GM19240 (cell line): Measurements from ENCODE around the gene VSIG8.
"Not testable (repeated sequence)": the region's sequence is repeated elsewhere in the genome, so short reads cannot be mapped to it uniquely, and the experiment has no call there.

Experiments
- DNase-seq: peaks from one replicate; pipeline ENCODE4 v3.0.0; 2011; ENCODE audit warnings: low spot score; ENCODE audit not compliant: insufficient read length

The VSIG8 gene

GRCh38 chr1:159862557-159862956, at the start of gene VSIG8:
Gene VSIG8 (minus strand): TSS chr1:159862657. CDS start chr1:159862521, 136 bp downstream.
- no peak for DNase-seq

- DNase-seq = no peak
Observed at GRCh38 chr1:159911326-159912070, 49.0 kb upstream of the VSIG8 start.

- DNase-seq = no peak
Observed at GRCh38 chr1:159908031-159908940, 45.8 kb upstream of the VSIG8 start.

- DNase-seq = no peak
Observed at GRCh38 chr1:159906960-159907359, 44.5 kb upstream of the VSIG8 start.

- DNase-seq = not testable (repeated sequence)
Observed at GRCh38 chr1:159904036-159904435, 41.6 kb upstream of the VSIG8 start.

GRCh38 chr1:159902541-159902940, 40.1 kb upstream of the VSIG8 start:
- DNase-seq = no peak

GRCh38 chr1:159900755-159901360, 38.4 kb upstream of the VSIG8 start:
- no peak for DNase-seq

GRCh38 chr1:159900086-159900680, 37.7 kb upstream of the VSIG8 start, which contains the start of gene CFAP45:
Gene CFAP45 (minus strand): TSS chr1:159900165. CDS start chr1:159900098, 67 bp downstream.
- no peak for DNase-seq

GRCh38 chr1:159899634-159900033, 37.2 kb upstream of the VSIG8 start:
- not testable (repeated sequence) for DNase-seq

- DNase-seq = no peak
Observed at GRCh38 chr1:159898527-159898926, 36.1 kb upstream of the VSIG8 start.

GRCh38 chr1:159897962-159898361, 35.5 kb upstream of the VSIG8 start:
- no peak for DNase-seq

- DNase-seq = no peak
Observed at GRCh38 chr1:159896546-159896930, 34.1 kb upstream of the VSIG8 start.

GRCh38 chr1:159895836-159896545, 33.5 kb upstream of the VSIG8 start:
- no peak for DNase-seq

GRCh38 chr1:159895286-159895685, 32.8 kb upstream of the VSIG8 start:
- no peak for DNase-seq

GRCh38 chr1:159892944-159893343, 30.5 kb upstream of the VSIG8 start:
- no peak for DNase-seq

GRCh38 chr1:159891275-159892157, 29.1 kb upstream of the VSIG8 start:
- DNase-seq = peak; percentile 45

- no peak for DNase-seq
Observed at GRCh38 chr1:159890390-159890789, 27.9 kb upstream of the VSIG8 start.

GRCh38 chr1:159889821-159890252, 27.4 kb upstream of the VSIG8 start:
- peak; percentile 70 for DNase-seq

- DNase-seq = no peak
Observed at GRCh38 chr1:159889202-159889601, 26.7 kb upstream of the VSIG8 start.

- DNase-seq = no peak
Observed at GRCh38 chr1:159884296-159884695, 21.8 kb upstream of the VSIG8 start.
